Heart right ventricle (tissue), 16 donors: ENCODE results near the gene SH3BGRL3. TPM values are rescaled to one million over a fixed set of nuclear protein-coding genes. Genes with fewer than 3 reads are reported as not detected.

ENCODE experiments used
- ATAC-seq, 8 donors: fragments of 200-7000 bp; cut with Tn5 transposase; one replicate each; pipeline ENCODE4 v1.9.1; 2020; ENCODE audit warnings: mild to moderate bottlenecking in 8 of 8, moderate library complexity in 8 of 8, moderate number of reproducible peaks in 1 of 8
- DNase-seq, 2 donors: peaks; one replicate each; pipeline ENCODE4 v3.0.0-alpha.2; 2020
- H3K27ac ChIP-seq, 10 donors: fragments of 200-600 bp; sonication (generic) in 2 of 10; one replicate each; pipeline versions ENCODE4 v1.5.0 to v1.8.0; 2020 to 2022; ENCODE audit warnings: mild to moderate bottlenecking in 3 of 10
- H3K27me3 ChIP-seq, 7 donors: fragments of 200-600 bp; one replicate each; pipeline ENCODE4 v1.8.0; 2021 to 2022; ENCODE audit warnings: mild to moderate bottlenecking in 2 of 7
- H3K36me3 ChIP-seq, 9 donors: fragments of 200-600 bp; sonication (generic) in 1 of 9; one replicate each; pipeline versions ENCODE4 v1.5.0 to v1.8.0; 2020 to 2022; ENCODE audit warnings: mild to moderate bottlenecking in 2 of 9
- H3K4me1 ChIP-seq, 9 donors: fragments of 200-600 bp; sonication (generic) in 1 of 9; one replicate each; pipeline versions ENCODE4 v1.5.0 to v1.8.0; 2020 to 2022; ENCODE audit warnings: mild to moderate bottlenecking in 4 of 9
- H3K4me3 ChIP-seq, 10 donors: fragments of 200-600 bp; sonication (generic) in 2 of 10; one replicate each; pipeline versions ENCODE4 v1.5.0 to v1.8.0; 2020 to 2022; ENCODE audit warnings: mild to moderate bottlenecking in 7 of 10, moderate library complexity in 2 of 10
- H3K9me3 ChIP-seq, 11 donors: fragments of 200-600 bp in 10 of 11; sonication (generic) in 2 of 11; one replicate each; pipeline versions ENCODE4 v1.5.0 to v1.8.0; 2013 to 2022; ENCODE audit warnings: mild to moderate bottlenecking in 2 of 11, control low read depth in 1 of 11, moderate library complexity in 1 of 11
- CTCF ChIP-seq, 9 donors: fragments of 200-600 bp; sonication (generic) in 2 of 9; IDR thresholded peaks; one replicate each; pipeline versions ENCODE4 v1.5.0 to v1.8.0; 2021 to 2022; ENCODE audit warnings: antibody characterized with exemption in 9 of 9, mild to moderate bottlenecking in 5 of 9, moderate library complexity in 1 of 9
- WGBS, 2 donors: extraction: QIAGEN DNeasy Blood & Tissue Kit; methylation state at CpG; one replicate each; pipeline ENCODE4 v1.1.7; 2013; ENCODE audit warnings: inconsistent platforms in 1 of 2; 5-methylcytosine and 5-hydroxymethylcytosine counted together
- intact Hi-C, 10 donors: fragments of 100-400 bp; cut with DNase I; formaldehyde crosslinking; loops; one replicate each; pipeline versions ENCODE4 v1.11.1 to v1.14.2; 2022
- polyA plus RNA-seq, 2 donors: library from polyadenylated mRNA; stranded (reverse); fragments of 200-250 nt; gene quantifications; one replicate each; pipeline ENCODE4 v1.2.3, GENCODE V29; 2013
- total RNA-seq, 10 donors: library from RNA; stranded (reverse); fragmentation: NEBNext Ultra II Directional in 3 of 10; extraction: Animal tissue kit (Norgen Biotek cat#: 25700) in 3 of 10; gene quantifications; one replicate each; pipeline versions ENCODE4 v1.2.1 to v1.2.4, GENCODE V29; 2021 to 2023
- donor health status: Arrhythmogenic right ventricular cardiomyopathy.
- donor health status: ischemic (EF 13 %, LVEDD 7.1; RV severe dilation, severe dysfunction).
- donor health status: healthy with polysubstance abuse.
- donor health status: DM: no; HTN: yes; CAD: no.
- donor health status: DM: no; HTN: no; CAD: no.
- donor health status: ischemic (EF 25% LVEDD 6.9; RV normal size, moderate dysfunction).
- donor health status: ischemic (EF 25% LVEDD 5.7; RV mildly dilated, moderate dysfunction).
- donor health status: healthy.
- donor health status: DM: yes; HTN: yes; CAD: no.
- donor health status: Ischemic cardiomyopathy.
- donor health status: ischemic (EF 35%, LVEDD 5.7; RV mildly dilated, moderate dysfunction).
- donor health status: nonischemic (EF 11% LVEDD 7.7; RV severe dilation, severe dysfunction).
- donor health status: DM: yes; HTN: yes; CAD: no.
- donor health status: PGD.
- donor health status: ischemic (EF 29% LVEDD 5.4; RV normal size, mild dysfunction).
- donor health status: nonischemic (EF 23%, LVEDD 6.1; RV moderate dilation, normal function).

SH3BGRL3 gene
- total and polyA plus RNA-seq, 12 donors, result 18.4 to 153 (median 28.6) TPM

GRCh38 chr1:26263212-26263611 lies 16.7 kb upstream of the SH3BGRL3 start:
- DNase-seq, result no peak
- Histone ChIP-seq H3K27ac (peak overlapping the region in 2 of 10 donors; percentile 6 to 31), H3K9me3 (peaks cover 0 to 4% (median 0%) of the 10 kb centered on the region in 11 donors)

DNA sequence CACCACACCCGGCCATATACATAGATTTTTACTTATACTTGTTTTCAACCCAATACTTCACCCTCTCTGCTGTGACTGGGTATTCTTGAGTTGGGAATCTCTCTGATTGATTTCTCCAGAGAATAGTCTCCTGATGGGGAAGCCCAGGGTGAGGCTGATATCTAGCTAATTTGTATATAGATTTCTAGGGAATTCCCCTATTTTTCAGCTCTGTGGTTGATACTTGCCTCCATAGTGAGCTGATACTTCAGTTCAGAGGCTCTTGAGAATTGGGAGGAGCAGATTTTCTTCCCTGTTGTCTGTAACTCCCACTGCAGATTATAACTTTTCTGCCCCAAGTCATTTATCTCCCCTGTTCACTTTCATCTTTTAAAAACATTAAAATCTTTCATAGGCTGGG lies 14.5 kb upstream of the SH3BGRL3 start:
- TF ChIP-seq CTCF (IDR thresholded peaks at IDR 0.05), result no peak
- 93 to 100% methylated on average over 1 of the region's 1 CpG for WGBS, 2 donors
- ATAC-seq (no peak), DNase-seq (no peak)
- intact Hi-C loops, result no loop called here
- Histone ChIP-seq H3K4me3 (no peak overlapping the region), H3K27ac (no peak overlapping the region), H3K9me3 (peaks cover 0 to 18% (median 0%) of the 10 kb centered on the region in 11 donors), H3K4me1 (peaks cover 0 to 12% (median 0%) of the 10 kb centered on the region in 9 donors), H3K36me3 (peaks cover 0 to 97% (median 32%) of the 10 kb centered on the region in 9 donors), H3K27me3 (no peaks in the 10 kb centered on the region)

More at GRCh38 chr1:26263212-26263611, 16.7 kb upstream of the SH3BGRL3 start:
- intact Hi-C loops, result no loop called here
- TF ChIP-seq CTCF (IDR thresholded peaks at IDR 0.05), result no peak
- Histone ChIP-seq H3K27me3 (no peaks in the 10 kb centered on the region), H3K36me3 (peaks cover 0 to 96% (median 27%) of the 10 kb centered on the region in 9 donors), H3K4me3 (no peak overlapping the region), H3K4me1 (peaks cover 0 to 28% (median 6%) of the 10 kb centered on the region in 9 donors)
- ATAC-seq, result peak in 2 of 8 donors; percentile 29 to 36
- WGBS, 2 donors, result 88 to 90% methylated on average over 5 of the region's 5 CpGs

DNA sequence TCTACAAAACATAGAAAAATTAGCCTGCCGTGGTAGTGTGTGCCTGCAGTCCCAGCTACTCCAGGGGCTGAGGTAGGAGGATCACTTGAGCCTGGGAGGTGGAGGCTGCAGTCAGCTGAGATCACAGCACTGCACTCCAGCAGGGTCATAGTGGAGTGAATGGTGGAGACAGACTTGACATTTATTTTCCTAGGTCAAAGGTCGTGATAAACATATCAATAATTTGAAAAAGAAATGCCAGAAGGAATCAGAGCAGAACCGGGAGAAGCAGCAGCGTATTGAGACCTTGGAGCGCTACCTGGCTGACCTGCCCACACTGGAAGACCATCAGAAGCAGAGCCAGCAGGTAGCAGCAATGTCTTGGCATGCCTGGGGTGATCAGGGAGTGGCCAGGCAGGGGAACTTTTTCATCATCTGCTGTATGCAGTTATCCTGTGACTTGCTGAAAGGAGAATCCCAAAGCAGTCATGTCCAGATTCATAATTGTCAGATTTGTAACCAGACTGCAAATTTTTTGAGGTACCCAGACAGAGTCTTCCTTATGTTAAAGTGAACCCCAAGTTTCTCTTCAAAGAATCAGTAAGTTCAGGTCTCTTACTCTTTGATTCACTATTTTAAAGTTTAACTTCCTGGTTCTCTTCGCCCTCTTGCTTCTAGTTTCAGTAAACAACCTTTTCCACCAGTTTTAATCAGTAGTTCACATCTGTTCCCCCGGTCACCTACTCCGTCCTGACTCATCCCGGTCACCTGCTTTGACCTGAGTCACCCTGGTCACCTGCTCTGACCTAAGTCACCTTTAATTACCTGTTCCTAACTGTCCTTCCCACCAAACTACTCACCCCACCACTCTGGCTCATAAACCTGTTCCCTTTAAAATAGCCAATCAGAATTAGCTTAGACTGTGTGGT lies 11.3 kb upstream of the SH3BGRL3 start:
- Histone ChIP-seq H3K27ac (no peak overlapping the region), H3K4me3 (no peak overlapping the region), H3K27me3 (no peaks in the 10 kb centered on the region), H3K36me3 (peaks cover 0 to 98% (median 29%) of the 10 kb centered on the region in 9 donors), H3K9me3 (peaks cover 0 to 18% (median 0%) of the 10 kb centered on the region in 11 donors), H3K4me1 (peaks cover 0 to 6% (median 0%) of the 10 kb centered on the region in 9 donors)
- DNase-seq (no peak), ATAC-seq (no peak)
- intact Hi-C loops, result no loop called here
- no peak for TF ChIP-seq CTCF (IDR thresholded peaks at IDR 0.05)
- 98 to 99% methylated on average over 9 of the region's 9 CpGs for WGBS, 2 donors

DNA sequence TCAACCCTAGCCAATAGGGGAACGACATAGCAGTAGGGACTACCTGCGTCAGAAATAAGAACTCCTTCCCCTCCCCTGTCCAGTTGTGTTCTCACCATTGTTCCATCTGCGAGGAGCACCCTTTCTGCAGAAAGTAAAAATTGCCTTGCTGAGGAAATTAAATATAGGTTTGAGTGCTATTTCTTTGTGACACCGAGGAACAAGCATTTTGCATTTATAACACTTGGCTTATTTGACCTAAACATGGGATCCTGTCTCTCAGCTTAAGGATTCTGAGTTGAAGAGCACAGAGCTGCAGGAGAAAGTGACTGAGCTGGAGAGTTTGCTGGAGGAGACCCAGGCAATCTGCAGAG lies 10.7 kb upstream of the SH3BGRL3 start:
- ATAC-seq (no peak), DNase-seq (no peak)
- 98% methylated on average over 4 of the region's 4 CpGs for WGBS, 2 donors
- no peaks in the 10 kb centered on the region for H3K27me3 ChIP-seq
- intact Hi-C loops, result no loop called here
- no peak for TF ChIP-seq CTCF (IDR thresholded peaks at IDR 0.05)
- H3K4me3 ChIP-seq, result no peak overlapping the region
- H3K27ac ChIP-seq, result no peak overlapping the region
- peaks cover 0 to 12% (median 0%) of the 10 kb centered on the region in 9 donors for H3K4me1 ChIP-seq
- H3K9me3 ChIP-seq, result peaks cover 0 to 18% (median 0%) of the 10 kb centered on the region in 11 donors
- peaks cover 0 to 93% (median 23%) of the 10 kb centered on the region in 9 donors for H3K36me3 ChIP-seq
